ENCODE measurements around the gene IL9R.
"Not testable (repeated sequence)": the region's sequence is repeated elsewhere in the genome, so short reads cannot be mapped to it uniquely, and the experiment has no call there.

- not testable (repeated sequence) for TF ChIP-seq ZNF23 (tag by site-specific recombination; IDR thresholded peaks at IDR 0.05; ENCODE audit: borderline replicate concordance); REST (tag by site-specific recombination; IDR thresholded peaks at IDR 0.05); CTCF (tag by site-specific recombination; IDR thresholded peaks at IDR 0.05); ZNF398 (tag by site-specific recombination; IDR thresholded peaks at IDR 0.05); ZNF138 (tag by site-specific recombination; IDR thresholded peaks at IDR 0.05; ENCODE audit: borderline replicate concordance); YY1 (tag by site-specific recombination; IDR thresholded peaks at IDR 0.05); ZBTB11 (tag by site-specific recombination; conservative IDR thresholded peaks at IDR 0.05; ENCODE audit: low read depth); ZBTB26 (tag by site-specific recombination; optimal IDR thresholded peaks at IDR 0.05); ZFP41 (tag by site-specific recombination; IDR thresholded peaks at IDR 0.05; ENCODE audit: borderline replicate concordance); ZNF169 (tag by site-specific recombination; IDR thresholded peaks at IDR 0.05)
These were observed 22.4 kb downstream of the IL9R start for GRCh38 chrX:156019846-156020245.
